Nucleus accumbens (tissue), 56 donors: ENCODE measurements around the gene CARD14.
"Not testable (repeated sequence)": the region's sequence is repeated elsewhere in the genome, so short reads cannot be mapped to it uniquely, and the experiment has no call there.

Experiments used
- DNase-seq, 56 donors: peaks; one replicate each; lab custom pipeline; 2025; lab: John Stamatoyannopoulos, UW

The CARD14 gene

DNA sequence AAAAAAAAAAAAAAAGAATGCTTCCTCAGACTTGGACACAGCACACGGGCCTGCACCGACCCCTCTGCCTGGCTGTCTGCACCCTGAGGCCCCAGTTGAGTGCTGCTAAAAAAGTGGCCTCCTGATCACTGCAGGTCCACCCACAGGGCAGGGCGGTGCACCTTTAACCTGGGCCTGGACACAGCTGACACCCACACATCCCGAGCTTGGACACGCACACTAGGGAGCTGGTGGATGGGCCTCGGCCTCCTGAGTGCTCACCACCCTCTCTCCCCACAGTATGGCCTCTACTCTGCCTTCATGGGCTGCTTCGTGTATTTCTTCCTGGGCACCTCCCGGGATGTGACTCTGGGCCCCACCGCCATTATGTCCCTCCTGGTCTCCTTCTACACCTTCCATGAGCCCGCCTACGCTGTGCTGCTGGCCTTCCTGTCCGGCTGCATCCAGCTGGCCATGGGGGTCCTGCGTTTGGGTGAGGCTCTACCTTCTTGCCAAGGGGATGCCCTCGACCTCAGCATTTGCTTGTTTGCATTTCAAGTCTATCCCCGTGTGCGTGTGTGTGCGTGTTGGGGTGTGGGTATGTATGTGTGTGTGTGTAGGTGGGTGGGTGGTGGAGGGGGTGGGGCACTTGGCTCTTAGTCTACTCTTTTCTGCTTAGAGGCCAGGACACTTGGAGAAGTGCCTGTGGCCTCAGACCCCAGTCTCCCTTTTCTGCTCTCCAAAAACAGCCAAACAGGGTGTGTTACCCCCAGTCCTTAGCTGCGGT lies 52.7 kb downstream of the CARD14 start:
- DNase-seq: no peak

DNA sequence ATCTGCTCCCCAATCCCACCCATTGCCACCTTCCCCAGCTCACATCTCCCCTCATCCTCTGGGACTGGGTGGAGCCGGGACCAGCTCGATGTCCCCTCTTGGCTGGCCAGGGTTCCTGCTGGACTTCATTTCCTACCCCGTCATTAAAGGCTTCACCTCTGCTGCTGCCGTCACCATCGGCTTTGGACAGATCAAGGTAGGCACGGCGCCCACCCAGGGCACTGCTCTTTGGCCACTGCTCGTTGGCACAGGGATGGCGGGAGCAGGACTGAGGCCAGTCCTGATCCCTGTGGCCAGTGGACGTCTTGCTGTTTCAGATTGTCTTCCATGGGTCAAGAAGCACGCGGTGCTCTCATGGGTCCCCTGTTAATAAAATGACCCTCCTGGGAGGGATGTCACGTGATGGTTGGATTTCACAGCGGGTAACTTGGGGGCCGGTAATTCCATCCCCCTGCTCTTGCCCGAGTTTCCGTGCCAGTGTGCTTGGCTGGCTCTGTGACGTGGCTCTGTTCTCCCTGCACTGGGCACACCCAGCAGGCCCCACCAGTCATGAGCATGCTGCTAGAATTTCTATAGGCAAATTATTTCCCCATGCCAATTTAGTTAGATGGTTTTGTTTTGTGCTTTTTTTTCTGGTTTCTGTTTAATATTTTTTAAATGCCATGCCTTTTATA lies 53.4 kb downstream of the CARD14 start:
- no peak for DNase-seq

DNA sequence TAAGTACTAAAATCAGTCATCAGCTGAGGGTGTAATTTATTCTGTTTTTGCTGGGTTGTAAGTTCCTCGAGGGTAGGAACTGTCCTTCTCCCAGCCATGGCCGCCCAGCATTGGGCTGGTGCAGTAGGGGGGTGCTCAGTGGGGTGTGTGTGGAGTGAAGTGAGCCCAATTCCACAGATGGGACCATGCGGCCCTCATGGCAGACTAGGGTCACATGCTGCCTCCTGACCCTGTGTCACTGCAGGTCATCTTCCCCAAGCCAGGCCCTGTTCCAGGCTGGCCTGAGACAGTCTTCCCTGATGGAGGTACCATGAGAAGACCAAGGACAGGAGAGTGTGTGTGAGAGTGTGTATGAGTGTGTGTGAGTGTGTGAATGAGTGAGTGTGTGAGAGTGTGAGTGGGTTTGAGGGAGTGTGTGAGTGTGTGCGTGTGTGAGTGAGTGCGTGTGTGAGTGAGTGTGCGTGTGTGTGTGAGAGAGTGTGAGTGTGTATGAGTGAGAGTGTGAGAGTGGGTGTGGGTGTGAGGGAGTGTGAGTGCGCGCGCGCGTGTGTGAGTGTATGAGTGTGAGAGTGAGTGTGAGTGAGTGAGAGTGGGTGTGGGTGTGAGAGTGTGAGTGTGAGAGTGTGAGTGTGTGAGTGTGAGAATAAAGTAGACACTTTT lies 54.1 kb downstream of the CARD14 start:
- no peak for DNase-seq

DNA sequence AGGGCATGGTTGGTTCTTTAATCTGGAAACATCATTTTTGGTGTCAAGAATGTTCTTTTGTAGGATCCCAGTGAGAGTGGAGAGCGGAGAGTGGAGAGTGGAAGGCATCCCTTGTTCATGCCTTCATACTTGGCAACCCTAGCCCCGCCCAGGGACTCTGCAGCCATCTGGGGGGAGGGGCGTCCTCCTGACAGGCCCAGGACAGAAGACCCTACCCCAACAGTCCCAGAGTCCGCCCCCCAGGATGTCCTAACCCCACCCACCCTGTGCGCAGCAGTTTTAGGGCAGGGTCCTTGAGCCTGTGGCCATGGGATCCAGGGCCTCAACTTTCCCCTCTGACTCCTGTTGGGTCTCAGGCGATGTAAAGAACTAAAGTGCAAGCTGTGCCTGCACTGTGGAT lies 54.9 kb downstream of the CARD14 start:
- no peak for DNase-seq

DNA sequence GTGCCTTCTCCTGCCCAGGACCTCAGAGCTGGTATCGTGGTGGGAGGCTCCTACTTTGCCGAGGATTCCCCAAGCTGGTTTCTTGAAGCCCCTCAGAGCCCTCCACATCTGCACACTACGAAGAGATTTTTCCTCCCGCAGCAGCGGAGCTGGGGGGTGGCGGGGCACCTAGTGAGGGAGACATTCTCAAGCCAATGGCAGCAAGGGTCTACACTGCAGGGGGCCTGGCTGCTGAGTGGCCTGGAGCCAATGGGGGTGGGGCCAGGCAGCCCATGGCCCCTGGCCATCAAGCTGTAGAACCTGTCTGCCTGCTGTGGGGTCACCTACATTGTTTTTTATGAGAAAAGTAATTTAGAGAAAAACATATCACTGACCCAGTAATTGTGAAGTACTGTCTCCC lies 55.4 kb downstream of the CARD14 start:
- no peak for DNase-seq

DNA sequence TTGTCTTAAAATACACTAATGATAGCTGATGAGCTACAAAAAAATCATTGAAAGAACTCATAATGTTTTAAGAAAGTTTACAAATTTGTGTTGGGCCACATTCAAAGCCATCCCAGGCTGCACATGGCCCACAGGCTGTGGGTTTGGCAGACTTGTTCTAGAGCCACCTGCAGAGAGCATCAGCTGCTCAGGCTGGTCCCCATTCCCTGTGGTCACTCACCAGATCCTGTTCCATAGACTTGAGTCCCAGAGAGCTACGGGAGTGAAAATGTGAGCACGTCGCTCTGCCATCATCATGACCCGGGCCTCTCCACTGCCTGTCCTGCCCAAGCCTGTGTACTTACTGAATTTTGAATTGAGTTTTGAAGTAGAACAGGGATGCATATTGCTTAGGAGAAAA lies 57.3 kb downstream of the CARD14 start:
- no peak for DNase-seq

DNA sequence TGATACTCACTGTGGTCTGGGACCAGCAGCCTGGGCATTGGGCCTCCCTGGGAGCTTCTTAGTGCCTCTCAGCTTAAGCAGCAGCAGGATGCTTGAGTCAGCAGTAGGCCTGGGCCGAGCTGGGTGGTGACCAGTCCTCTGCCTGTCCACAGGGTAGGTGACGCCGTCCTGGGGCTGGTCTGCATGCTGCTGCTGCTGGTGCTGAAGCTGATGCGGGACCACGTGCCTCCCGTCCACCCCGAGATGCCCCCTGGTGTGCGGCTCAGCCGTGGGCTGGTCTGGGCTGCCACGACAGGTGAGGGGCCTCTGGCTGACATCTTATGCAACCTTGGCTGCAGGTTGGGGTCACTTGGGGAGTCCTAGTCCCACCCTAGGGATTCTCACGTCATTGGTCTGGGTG lies 57.8 kb downstream of the CARD14 start:
- no peak for DNase-seq

DNA sequence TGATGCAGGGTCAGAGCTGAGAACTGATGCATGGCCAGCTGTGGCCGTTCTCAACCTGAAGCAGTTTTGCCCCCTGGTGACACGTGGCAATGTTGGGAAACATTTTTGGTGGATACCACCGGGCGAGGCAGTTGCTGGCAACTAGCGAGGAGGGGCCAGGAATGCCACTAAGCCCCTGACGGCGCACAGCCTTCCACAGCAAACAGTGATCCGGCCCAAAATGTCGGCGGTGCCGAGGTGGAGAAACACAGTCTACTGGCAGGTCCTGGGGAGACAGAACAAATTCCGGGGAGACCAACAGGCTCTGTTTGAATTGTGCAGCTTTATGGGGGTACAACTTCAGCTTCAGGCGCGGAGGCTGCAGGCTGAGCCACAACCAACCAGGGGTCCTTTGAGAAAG lies 58.6 kb downstream of the CARD14 start:
- DNase-seq: no peak

DNA sequence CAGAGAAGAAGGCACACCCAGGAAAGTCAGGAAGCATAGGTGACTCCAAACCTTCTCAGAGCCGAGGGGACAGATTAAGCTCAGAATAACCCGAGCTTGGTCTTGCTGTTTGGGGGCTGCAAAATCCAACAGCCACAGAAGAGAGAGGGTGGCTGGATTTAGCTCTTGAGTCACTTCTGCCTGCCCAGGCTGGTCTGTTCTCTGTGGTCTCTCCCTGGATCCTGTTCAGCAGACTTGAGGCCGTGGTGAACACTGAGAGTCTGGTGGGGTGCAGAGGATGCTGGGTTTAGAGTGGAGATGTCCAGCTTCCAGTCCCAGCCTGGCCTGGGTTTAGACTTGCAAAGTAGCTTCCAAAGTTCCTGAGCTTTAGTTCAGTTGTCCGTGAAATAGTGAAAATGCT lies 59.2 kb downstream of the CARD14 start:
- DNase-seq: no peak

DNA sequence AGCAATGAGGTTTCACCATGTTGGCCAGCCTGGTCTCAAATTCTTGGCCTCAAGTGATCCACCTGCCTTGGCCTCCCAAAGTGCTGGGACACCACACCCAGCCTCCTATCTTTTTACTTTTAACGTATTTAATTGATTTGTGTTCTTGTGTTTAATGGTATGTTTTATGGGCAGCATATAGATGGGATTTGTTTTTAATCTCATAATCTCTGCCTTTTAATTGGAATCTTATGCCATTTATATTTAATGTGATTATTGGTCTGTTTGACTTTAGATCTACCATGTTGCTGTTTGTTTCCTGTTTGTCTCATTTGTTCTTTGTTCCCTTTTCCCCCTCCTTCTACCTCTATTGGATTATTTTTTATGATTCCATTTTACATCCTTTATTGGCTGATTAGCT lies 62.6 kb downstream of the CARD14 start:
- no peak for DNase-seq

DNA sequence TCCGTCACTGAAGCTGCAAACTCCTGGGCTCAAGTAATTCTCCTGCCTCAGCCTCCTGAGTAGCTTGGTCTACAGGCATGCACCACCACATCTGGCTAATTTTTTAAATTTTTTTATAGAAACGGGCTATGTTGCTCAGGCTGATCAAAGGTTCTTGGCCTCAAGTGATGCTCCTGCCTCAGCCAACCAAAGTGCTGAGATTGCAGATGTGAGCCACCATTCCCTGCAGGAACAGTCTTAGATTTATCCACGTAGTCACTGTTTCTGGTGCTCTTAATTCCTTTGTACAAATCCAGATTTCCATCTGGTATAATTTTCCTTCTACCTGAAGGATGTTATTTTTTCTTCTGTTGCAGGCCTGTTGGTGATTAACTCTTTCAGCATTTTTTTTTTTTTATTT lies 63.4 kb downstream of the CARD14 start:
- DNase-seq: no peak

DNA sequence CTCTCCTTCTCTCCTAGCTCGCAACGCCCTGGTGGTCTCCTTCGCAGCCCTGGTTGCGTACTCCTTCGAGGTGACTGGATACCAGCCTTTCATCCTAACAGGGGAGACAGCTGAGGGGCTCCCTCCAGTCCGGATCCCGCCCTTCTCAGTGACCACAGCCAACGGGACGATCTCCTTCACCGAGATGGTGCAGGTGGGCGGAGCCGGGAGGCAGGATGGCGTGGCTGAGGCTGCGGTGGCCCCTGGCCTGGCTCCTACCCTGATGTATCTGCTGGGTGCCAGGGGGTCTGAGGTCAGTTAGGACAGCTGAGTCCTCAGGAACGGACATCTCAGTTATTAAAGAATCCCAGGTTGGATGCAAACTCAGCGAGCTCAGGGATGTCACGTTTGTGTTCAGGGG lies 67.1 kb downstream of the CARD14 start:
- no peak for DNase-seq

DNA sequence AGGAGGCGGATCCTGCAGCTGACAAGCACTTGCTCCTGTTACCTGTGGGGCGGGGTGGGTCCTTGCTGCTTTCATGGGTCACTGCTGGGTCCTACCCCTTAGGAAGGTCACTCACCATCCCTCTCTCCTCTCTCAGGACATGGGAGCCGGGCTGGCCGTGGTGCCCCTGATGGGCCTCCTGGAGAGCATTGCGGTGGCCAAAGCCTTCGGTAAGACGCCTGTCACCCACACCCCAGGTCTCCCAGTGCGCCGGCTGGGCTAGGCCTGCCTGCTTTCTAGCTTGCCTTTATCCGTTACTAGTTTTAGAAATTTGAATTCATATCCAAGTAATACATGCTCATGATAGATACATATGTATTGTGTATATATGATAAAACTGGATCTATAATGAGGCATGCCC lies 67.6 kb downstream of the CARD14 start:
- DNase-seq: no peak

DNA sequence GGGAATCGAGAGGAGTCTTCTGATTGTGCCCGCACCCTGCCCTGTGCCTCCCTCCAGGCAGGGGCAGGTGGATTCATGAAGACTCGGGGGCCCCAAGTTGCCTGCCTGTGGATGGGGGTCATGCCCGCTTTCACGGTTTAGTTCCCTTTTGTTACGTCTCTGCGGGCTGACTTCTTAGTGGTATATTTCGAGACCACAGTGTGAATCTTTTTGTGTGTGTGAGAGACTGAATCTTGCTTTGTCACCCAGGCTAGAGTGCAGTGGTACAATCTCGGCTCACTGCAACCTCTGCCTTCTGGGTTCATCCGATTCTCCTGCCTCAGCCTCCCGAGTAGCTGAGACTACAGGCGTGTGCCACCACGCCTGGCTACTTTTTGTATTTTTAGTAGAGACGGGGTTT lies 72.7 kb downstream of the CARD14 start:
- no peak for DNase-seq

DNA sequence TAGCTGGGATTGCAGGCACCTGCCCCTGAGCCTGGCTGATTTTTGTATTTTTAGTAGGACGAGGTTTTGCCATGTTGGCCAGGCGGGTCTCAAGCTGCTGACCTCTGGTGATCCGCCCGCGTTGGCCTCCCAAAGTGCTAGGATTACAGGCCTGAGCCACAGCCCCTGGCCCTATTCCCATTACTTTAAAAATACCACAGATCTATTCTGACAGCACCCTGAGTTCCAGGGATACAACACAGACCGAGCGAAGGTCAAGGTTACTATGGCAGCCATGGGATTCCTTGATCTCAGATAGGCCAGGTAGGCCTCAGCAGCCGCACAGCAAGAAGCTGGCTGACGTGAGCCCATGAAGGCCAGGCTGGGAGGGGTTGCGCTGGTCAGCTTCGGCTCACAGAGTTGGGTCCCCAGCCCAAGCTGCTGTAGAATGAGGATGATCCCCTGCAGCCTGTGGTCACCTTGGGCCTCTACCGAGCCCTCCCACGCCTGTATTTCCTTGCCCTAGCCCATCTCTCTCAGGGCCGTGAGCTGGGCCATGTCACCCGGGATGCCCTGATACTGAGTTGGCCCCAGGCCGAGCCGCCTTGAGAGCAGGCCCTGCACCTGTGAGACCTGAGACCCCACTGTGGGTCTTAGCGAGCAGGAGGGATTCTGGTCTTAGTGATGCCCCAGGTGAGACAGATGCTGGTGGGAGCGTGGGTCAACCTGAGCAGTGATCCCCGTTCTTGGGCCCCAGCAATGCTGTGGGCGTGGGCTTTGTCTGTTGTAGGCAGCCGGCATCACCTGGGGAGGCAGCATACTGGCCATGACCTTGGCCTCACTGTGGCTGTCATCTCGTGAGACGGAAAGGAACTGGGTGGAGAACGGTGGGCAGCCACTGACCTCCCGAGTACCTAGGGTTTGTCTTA lies 74.0 kb downstream of the CARD14 start:
- no peak for DNase-seq

DNA sequence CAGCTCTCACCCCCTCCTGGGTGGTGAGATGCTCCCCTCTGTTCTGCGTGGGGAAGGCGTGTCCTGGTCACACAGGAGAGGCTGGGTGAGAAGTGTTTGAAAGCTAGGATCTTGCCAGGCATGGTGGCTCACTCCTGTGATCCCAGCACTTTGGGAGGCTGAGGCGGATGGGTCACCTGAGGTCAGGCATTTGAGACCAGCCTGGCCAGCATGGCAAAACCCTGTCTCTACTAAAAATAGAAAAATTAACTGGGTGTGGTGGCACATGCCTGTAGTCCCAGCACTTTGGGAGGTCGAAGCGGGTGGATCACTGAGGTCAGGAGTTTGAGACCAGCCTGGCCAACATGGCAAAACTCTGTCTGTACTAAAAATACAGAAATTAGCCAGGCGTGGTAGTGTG lies 74.6 kb downstream of the CARD14 start:
- DNase-seq: not testable (repeated sequence)

DNA sequence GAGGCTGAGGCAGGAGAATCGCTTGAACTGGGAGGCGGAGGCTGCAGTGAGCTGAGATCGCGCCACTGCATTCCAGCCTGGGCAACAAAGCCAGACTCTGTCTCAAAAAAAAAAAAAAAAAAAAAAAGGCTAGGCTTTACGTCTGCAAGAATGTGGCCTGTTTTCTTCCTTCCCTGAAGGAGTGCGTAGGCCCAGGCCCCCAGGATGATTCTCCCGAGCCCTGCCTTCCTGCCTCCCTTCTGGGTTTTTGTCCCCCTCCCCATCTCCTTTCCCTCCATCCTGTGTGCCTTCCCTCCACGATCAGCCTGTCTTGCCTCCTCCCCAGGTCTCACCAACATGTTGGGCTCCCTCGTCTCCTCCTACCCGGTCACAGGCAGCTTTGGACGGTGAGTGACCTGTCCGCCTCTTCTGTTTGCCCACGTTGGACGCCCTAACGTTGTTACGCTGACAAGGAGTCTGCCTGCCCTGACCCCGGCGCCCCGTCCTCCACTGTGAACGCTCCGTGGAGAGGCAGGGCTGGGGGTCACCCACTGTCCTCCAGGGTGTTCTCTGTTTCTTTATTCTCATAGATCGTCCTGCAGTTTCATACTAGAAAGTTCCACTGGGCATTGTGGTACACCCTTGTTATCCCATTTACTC lies 75.2 kb downstream of the CARD14 start:
- DNase-seq: no peak

DNA sequence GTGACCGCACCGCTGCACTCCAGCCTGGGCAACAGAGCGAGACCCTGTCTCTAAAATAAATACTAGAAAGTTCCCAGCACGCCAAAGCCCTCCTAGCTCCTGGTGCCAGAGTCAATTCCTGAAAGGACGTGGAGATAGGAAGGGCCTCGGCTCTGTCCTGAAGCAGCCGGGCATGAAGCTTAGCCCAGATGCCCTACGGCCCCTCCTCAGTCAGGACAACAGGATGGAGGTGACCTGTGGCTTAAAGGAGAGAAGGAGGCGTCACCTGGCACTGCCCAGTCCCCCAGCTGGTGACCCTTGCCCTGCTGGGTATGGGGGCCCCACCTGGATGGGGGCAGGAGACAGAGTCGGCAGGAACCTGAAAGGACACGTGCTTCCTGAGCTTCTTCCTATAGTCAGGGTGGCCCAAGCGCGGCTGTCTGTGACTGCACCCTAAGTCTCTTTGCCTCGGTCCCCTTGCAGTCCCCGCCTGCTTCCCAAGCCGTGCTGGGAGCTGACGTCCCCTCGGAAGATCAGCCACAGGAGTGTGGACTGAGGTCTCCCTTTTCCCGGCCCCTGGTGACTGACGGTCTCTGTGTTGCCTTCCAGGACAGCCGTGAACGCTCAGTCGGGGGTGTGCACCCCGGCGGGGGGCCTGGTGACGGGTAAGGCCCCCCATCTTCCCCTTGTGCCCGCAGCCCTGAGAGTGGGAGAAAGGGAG lies 75.9 kb downstream of the CARD14 start:
- DNase-seq: no peak

DNA sequence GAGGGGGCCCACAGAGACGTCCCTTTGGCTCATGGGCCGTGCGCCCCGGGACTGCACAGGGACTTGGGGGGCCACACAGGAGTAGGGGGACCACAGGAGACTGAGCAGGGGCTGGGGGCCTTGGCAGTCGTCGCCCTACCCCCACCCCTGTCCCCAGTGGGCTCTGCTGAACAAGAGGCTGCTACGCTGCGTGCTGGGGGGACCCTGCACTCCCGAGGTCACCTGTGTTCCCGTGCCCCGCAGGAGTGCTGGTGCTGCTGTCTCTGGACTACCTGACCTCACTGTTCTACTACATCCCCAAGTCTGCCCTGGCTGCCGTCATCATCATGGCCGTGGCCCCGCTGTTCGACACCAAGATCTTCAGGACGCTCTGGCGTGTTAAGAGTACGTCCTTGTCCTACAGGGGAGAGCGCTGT lies 76.4 kb downstream of the CARD14 start:
- no peak for DNase-seq

DNA sequence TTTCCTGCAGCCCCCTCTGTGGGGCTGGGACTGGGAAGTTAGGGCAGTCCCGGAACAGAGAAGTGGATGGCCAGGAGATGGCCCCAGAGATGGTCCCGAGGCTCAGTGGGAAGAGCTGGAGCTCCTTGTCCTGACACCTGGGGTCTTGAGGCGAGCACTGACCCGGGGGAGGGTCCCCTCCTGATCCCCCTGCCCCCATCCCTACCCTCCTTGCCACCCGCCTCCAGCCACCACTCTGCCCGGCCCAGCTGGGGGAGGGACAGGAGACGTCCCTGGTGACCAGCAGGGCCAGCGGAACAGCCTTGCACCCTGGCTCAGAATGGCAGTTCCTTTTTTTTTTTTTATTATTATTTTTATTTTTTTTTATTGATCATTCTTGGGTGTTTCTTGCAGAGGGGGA lies 76.9 kb downstream of the CARD14 start:
- no peak for DNase-seq
